A549 (cell line): ENCODE results near the gene ELP2. TPM values are rescaled to one million over a fixed set of nuclear protein-coding genes. Genes with fewer than 3 reads are reported as not detected.

Experiments used
- ATAC-seq, 2 experiments: fragments of 200-7000 bp in 1 of 2; fragments of >200 bp in 1 of 2; cut with Nextera tagmentation in 1 of 2; cut with Tn5 transposase in 1 of 2; 3 replicates each; pipeline versions ENCODE4 v1.8.0 to v1.9.1; 2018 to 2020; ENCODE audit warnings: mild to moderate bottlenecking in 1 of 2, moderate library complexity in 1 of 2
- CTCF ChIA-PET: fragments of 300-600 bp; sonication (Branson Sonifier 250); formaldehyde crosslinking; extraction: SDS; loops from one replicate; lab custom pipeline; 2021; ENCODE audit warnings: antibody characterized with exemption, inconsistent platforms; lab: Yijun Ruan, JAX
- POLR2A ChIA-PET: fragments of 350-600 bp; formaldehyde crosslinking; extraction: SDS; loops from one replicate; lab custom pipeline; 2021; ENCODE audit warnings: antibody characterized with exemption, inconsistent platforms; lab: Yijun Ruan, JAX
- DNase-seq, 2 experiments: peaks; one replicate each; pipeline versions ENCODE4 v3.0.0 to v3.0.0-alpha.2; 2011 to 2016; ENCODE audit warnings: low read depth in 1 of 2, low spot score in 1 of 2
- FAIRE-seq: peaks from 2 replicates; lab custom pipeline; 2011; peaks lifted over from hg19 to GRCh38; lab: Jason Lieb, UNC
- H3K27ac ChIP-seq, 2 experiments: fragments of >200 bp; sonication (Bioruptor Twin); formaldehyde crosslinking; 3 replicates each; pipeline ENCODE4 v1.5.1; 2016 to 2017
- H3K4me1 ChIP-seq: fragments of >200 bp; sonication (Bioruptor Twin); formaldehyde crosslinking; 3 replicates; pipeline ENCODE4 v1.6.1; 2016
- H3K4me2 ChIP-seq: fragments of >200 bp; sonication (Bioruptor Twin); formaldehyde crosslinking; 3 replicates; pipeline ENCODE4 v1.6.1; 2016
- H3K4me3 ChIP-seq: fragments of >200 bp; sonication (Bioruptor Twin); formaldehyde crosslinking; 3 replicates; pipeline ENCODE4 v1.5.1; 2016
- H3K9me3 ChIP-seq: fragments of >200 bp; sonication (Bioruptor Twin); formaldehyde crosslinking; 3 replicates; pipeline ENCODE4 v1.6.1; 2016
- BHLHE40 ChIP-seq: IDR thresholded peaks from 2 replicates; pipeline ENCODE4 v1.6.1; 2012; ENCODE audit warnings: low read depth, low read length, inconsistent platforms
- CBX8 ChIP-seq: fragments of 200-600 bp; sonication (generic); IDR thresholded peaks from 2 replicates; pipeline ENCODE4 v1.6.1; 2016
- CEBPB ChIP-seq, 2 experiments: fragments of >200 bp in 1 of 2; sonication (Bioruptor Twin) in 1 of 2; formaldehyde crosslinking in 1 of 2; IDR thresholded peaks; 2 replicates each; pipeline ENCODE4 v1.6.1; 2012 to 2016
- CTCF ChIP-seq: fragments of >200 bp; sonication (Bioruptor Twin); formaldehyde crosslinking; IDR thresholded peaks from 3 replicates; pipeline ENCODE4 v1.5.1; 2016
- E2F6 ChIP-seq: IDR thresholded peaks from 2 replicates; pipeline ENCODE4 v1.6.1; 2012; ENCODE audit warnings: low read depth, borderline replicate concordance
- EHF ChIP-seq: fragments of 250-450 bp; sonication (Bioruptor Pico); IDR thresholded peaks from 2 replicates; pipeline ENCODE4 v1.5.0; 2020; ENCODE audit warnings: mild to moderate bottlenecking
- FOSB ChIP-seq: fragments of 250-450 bp; sonication (Bioruptor Pico); IDR thresholded peaks from 2 replicates; pipeline ENCODE4 v1.5.0; 2020; ENCODE audit warnings: mild to moderate bottlenecking, moderate library complexity
- FOXS1 ChIP-seq: fragments of 250-450 bp; sonication (Bioruptor Pico); IDR thresholded peaks from 2 replicates; pipeline ENCODE4 v1.5.0; 2020; ENCODE audit warnings: mild to moderate bottlenecking, moderate library complexity
- HEYL ChIP-seq: fragments of 250-450 bp; sonication (Bioruptor Pico); IDR thresholded peaks from 2 replicates; pipeline ENCODE4 v1.8.0; 2021; ENCODE audit warnings: mild to moderate bottlenecking, moderate library complexity
- HMGXB4 ChIP-seq: fragments of 250-450 bp; sonication (Bioruptor Pico); IDR thresholded peaks from 2 replicates; pipeline ENCODE4 v1.5.0; 2021; ENCODE audit warnings: mild to moderate bottlenecking, moderate library complexity, borderline replicate concordance
- HOXB13 ChIP-seq: fragments of 250-450 bp; sonication (Bioruptor Pico); IDR thresholded peaks from 2 replicates; pipeline ENCODE4 v1.5.0; 2020; ENCODE audit warnings: low read depth, mild to moderate bottlenecking, moderate library complexity
- MYC ChIP-seq: IDR thresholded peaks from 2 replicates; pipeline ENCODE4 v1.6.1; 2012; ENCODE audit warnings: mild to moderate bottlenecking, inconsistent platforms, low read length, improper control_type of control experiment, borderline replicate concordance
- RAD21 ChIP-seq, 2 experiments: fragments of >200 bp in 1 of 2; sonication (Bioruptor Twin) in 1 of 2; formaldehyde crosslinking in 1 of 2; IDR thresholded peaks in 1 of 2; conservative IDR thresholded peaks in 1 of 2; 2 replicates in 1 of 2; 3 replicates in 1 of 2; pipeline ENCODE4 v1.6.1; 2012 to 2018; ENCODE audit warnings: inconsistent platforms in 1 of 2
- RNF2 ChIP-seq: fragments of 200-600 bp; sonication (generic); IDR thresholded peaks from 2 replicates; pipeline ENCODE4 v1.6.1; 2016; ENCODE audit warnings: low read depth, mild to moderate bottlenecking, antibody characterized with exemption, moderate library complexity, borderline replicate concordance
- SMC3 ChIP-seq: fragments of >200 bp; sonication (Bioruptor Twin); formaldehyde crosslinking; IDR thresholded peaks from 3 replicates; pipeline ENCODE4 v1.6.1; 2018; ENCODE audit warnings: inconsistent platforms
- SREBF2 ChIP-seq: fragments of 450-650 bp; IDR thresholded peaks from 2 replicates; pipeline ENCODE4 v1.6.1; 2014; ENCODE audit warnings: mild to moderate bottlenecking, moderate library complexity
- ZC3H11A ChIP-seq: fragments of 450-650 bp; IDR thresholded peaks from 2 replicates; pipeline ENCODE4 v1.6.1; 2014; ENCODE audit warnings: antibody characterized with exemption, mild to moderate bottlenecking
- ZFP36 ChIP-seq: fragments of 450-650 bp; IDR thresholded peaks from 2 replicates; pipeline ENCODE4 v1.6.1; 2014; ENCODE audit warnings: borderline replicate concordance; ENCODE audit not compliant: partially characterized antibody
- WGBS: methylation state at CpG from one replicate; pipeline ENCODE4 v1.1.6; 2017; ENCODE audit errors: missing lambda C conversion rate; 5-methylcytosine and 5-hydroxymethylcytosine counted together
- polyA plus RNA-seq, 4 experiments: library from polyadenylated mRNA; depleted of rRNA in 3 of 4; stranded (reverse); fragments of >200 nt; fragmentation: RNase III in 1 of 4; extraction: RNeasy Plus Mini Kit Qiagen cat#74134 plus additional on column Dnase treatment in 1 of 4; gene quantifications; 2 replicates in 3 of 4; 3 replicates in 1 of 4; pipeline ENCODE4 v1.2.3, GENCODE V29; 2011 to 2017
- TF ChIP-seq, protein P1 (sequence below): fragments of 200-600 bp; sonication (generic); IDR thresholded peaks from 2 replicates; pipeline ENCODE4 v1.6.1; 2016; ENCODE audit warnings: antibody characterized with exemption, mild to moderate bottlenecking, moderate library complexity
- TF ChIP-seq, protein P2 (sequence below): fragments of >200 bp; sonication (Bioruptor Twin); formaldehyde crosslinking; IDR thresholded peaks from 2 replicates; pipeline ENCODE4 v1.6.1; 2016
- TF ChIP-seq, protein P3 (sequence below): fragments of 450-650 bp; IDR thresholded peaks from 2 replicates; pipeline ENCODE4 v1.6.1; 2014; ENCODE audit warnings: antibody characterized with exemption
- TF ChIP-seq, protein P4 (sequence below): IDR thresholded peaks from 2 replicates; pipeline ENCODE4 v1.6.1; 2012
- TF ChIP-seq, protein P5 (sequence below): IDR thresholded peaks from 2 replicates; pipeline ENCODE4 v1.6.1; 2012

Gene ELP2
- polyA plus RNA-seq, 2 of the 4 experiments (the other 2 are of a cell fraction), result 28.8 to 73.4 TPM

- DNase-seq (peak; percentile 10 to 69), FAIRE-seq (no peak)
- TF ChIP-seq RAD21 (conservative IDR thresholded peaks at IDR 0.05 in 1 of 2, IDR thresholded peaks at IDR 0.05 in 1 of 2) (peak; percentile 74 to 75), SREBF2 (no peak), SMC3 (peak; percentile 67), CTCF (peak; percentile 66)
- TF ChIP-seq, all 56 proteins: peak for 3
- ChIA-PET CTCF (interaction anchor here (0.7 to 3.1 kb wide), 23 partner anchors 10 to 665 kb away, joined by 3 to 13 read pairs (median 4); partner anchors contain the start of gene SLC39A6), POLR2A (no interaction called here)
- Histone ChIP-seq H3K4me3 (no peak overlapping the region), H3K4me2 (no peak overlapping the region), H3K4me1 (no peaks in the 10 kb centered on the region), H3K27ac (no peak overlapping the region), H3K9me3 (no peaks in the 10 kb centered on the region)
- 0% methylated on average over 1 of the region's 1 CpG for WGBS
- ATAC-seq, result peak in 1 of 2 experiments; percentile 43; a peak in 1 of 6 replicates
Observed at GRCh38 chr18:36095936-36096519, 33.7 kb upstream of the ELP2 start.

DNA sequence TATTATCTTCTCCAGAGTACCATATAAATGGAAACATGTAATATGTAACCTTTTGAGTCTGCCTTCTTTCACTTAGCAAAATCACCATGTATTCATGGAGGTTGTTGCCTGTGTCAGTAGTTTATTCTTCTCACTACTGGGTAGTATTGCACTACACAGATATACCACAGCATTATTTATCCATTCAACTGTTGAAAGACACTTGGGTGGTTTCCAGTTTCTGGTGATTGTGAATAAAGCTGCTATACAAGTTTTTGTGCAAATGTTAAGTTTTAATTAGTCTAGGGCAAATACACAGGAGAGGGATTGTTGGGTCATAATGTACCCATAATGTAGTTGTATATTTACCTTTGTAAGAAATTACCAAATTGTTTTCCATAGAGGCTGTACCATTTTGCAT, 32.7 kb upstream of the ELP2 start:
- CTCF ChIA-PET, result interaction anchor here (0.7 to 3.1 kb wide), 5 partner anchors 11 to 187 kb away, joined by 3 to 13 read pairs (median 4); no protein-coding TSS in a partner anchor
- H3K4me2 ChIP-seq, result no peak overlapping the region
- no peak for TF ChIP-seq HOXB13 (CRISPR knock-in tag)
- TF ChIP-seq, protein P1, sequence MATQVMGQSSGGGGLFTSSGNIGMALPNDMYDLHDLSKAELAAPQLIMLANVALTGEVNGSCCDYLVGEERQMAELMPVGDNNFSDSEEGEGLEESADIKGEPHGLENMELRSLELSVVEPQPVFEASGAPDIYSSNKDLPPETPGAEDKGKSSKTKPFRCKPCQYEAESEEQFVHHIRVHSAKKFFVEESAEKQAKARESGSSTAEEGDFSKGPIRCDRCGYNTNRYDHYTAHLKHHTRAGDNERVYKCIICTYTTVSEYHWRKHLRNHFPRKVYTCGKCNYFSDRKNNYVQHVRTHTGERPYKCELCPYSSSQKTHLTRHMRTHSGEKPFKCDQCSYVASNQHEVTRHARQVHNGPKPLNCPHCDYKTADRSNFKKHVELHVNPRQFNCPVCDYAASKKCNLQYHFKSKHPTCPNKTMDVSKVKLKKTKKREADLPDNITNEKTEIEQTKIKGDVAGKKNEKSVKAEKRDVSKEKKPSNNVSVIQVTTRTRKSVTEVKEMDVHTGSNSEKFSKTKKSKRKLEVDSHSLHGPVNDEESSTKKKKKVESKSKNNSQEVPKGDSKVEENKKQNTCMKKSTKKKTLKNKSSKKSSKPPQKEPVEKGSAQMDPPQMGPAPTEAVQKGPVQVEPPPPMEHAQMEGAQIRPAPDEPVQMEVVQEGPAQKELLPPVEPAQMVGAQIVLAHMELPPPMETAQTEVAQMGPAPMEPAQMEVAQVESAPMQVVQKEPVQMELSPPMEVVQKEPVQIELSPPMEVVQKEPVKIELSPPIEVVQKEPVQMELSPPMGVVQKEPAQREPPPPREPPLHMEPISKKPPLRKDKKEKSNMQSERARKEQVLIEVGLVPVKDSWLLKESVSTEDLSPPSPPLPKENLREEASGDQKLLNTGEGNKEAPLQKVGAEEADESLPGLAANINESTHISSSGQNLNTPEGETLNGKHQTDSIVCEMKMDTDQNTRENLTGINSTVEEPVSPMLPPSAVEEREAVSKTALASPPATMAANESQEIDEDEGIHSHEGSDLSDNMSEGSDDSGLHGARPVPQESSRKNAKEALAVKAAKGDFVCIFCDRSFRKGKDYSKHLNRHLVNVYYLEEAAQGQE, result no peak
- TF ChIP-seq, protein P2, sequence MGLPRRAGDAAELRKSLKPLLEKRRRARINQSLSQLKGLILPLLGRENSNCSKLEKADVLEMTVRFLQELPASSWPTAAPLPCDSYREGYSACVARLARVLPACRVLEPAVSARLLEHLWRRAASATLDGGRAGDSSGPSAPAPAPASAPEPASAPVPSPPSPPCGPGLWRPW, result no peak
- TF ChIP-seq RNF2, result no peak
- TF ChIP-seq HEYL (CRISPR knock-in tag), result no peak
- TF ChIP-seq ZFP36, result no peak
- TF ChIP-seq SMC3, result no peak
- TF ChIP-seq, protein P3, sequence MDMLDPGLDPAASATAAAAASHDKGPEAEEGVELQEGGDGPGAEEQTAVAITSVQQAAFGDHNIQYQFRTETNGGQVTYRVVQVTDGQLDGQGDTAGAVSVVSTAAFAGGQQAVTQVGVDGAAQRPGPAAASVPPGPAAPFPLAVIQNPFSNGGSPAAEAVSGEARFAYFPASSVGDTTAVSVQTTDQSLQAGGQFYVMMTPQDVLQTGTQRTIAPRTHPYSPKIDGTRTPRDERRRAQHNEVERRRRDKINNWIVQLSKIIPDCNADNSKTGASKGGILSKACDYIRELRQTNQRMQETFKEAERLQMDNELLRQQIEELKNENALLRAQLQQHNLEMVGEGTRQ, result no peak
- H3K4me3 ChIP-seq, result no peak overlapping the region
- FAIRE-seq (no peak), ATAC-seq (no peak), DNase-seq (no peak)
- H3K9me3 ChIP-seq, result no peaks in the 10 kb centered on the region; the same call in 2 of the 3 replicates
- POLR2A ChIA-PET, result no interaction called here
- no peak overlapping the region for H3K27ac ChIP-seq
- no peaks in the 10 kb centered on the region for H3K4me1 ChIP-seq

DNA sequence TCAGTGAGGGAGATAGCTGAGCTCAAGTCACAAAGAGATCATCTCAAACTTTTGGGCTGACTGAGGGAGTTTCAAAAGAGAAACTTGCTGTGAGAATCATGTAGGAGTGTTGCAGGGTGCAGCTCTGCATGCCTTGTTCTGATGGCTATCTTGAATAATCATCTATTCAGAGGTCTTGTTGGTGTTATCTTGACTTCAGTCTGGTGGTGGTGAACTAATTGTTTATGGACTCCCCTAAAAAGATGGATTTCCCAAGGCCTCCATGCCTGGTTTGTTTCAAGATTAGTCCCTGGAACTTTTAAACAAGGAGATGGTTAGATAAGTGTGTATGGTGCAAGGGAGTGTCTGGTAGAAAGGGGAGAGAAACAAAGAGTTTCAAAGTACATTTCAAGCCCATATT, 30.4 kb upstream of the ELP2 start:
- DNase-seq, result no peak
- ChIA-PET POLR2A (no interaction called here), CTCF (interaction anchor here (2.0 kb wide), 1 partner anchor 185 kb away, joined by 10 read pairs; no protein-coding TSS in a partner anchor)
- Histone ChIP-seq H3K4me3 (no peak overlapping the region), H3K27ac (no peak overlapping the region), H3K9me3 (no peaks in the 10 kb centered on the region; the same call in 2 of the 3 replicates), H3K4me2 (no peak overlapping the region), H3K4me1 (no peaks in the 10 kb centered on the region)
- no peak for ATAC-seq
- FAIRE-seq, result no peak
- TF ChIP-seq EHF (CRISPR knock-in tag) (no peak), BHLHE40 (no peak), E2F6 (no peak), CEBPB (IDR thresholded peaks at IDR 0.05) (no peak), FOSB (CRISPR knock-in tag) (no peak), CBX8 (no peak), HMGXB4 (CRISPR knock-in tag) (no peak), ZC3H11A (no peak), FOXS1 (CRISPR knock-in tag) (no peak), MYC (no peak)
- TF ChIP-seq, protein P4, sequence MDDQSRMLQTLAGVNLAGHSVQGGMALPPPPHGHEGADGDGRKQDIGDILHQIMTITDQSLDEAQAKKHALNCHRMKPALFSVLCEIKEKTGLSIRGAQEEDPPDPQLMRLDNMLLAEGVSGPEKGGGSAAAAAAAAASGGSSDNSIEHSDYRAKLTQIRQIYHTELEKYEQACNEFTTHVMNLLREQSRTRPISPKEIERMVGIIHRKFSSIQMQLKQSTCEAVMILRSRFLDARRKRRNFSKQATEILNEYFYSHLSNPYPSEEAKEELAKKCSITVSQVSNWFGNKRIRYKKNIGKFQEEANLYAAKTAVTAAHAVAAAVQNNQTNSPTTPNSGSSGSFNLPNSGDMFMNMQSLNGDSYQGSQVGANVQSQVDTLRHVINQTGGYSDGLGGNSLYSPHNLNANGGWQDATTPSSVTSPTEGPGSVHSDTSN, result no peak
- TF ChIP-seq, protein P5, sequence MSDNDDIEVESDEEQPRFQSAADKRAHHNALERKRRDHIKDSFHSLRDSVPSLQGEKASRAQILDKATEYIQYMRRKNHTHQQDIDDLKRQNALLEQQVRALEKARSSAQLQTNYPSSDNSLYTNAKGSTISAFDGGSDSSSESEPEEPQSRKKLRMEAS, result no peak
